Spleen (tissue), 7 donors: ENCODE results near the gene MUC12.
"Not testable (repeated sequence)": the region's sequence is repeated elsewhere in the genome, so short reads cannot be mapped to it uniquely, and the experiment has no call there.

Experiments
- POLR2AphosphoS5 ChIP-seq, 3 donors: sonication (generic); formaldehyde crosslinking; IDR thresholded peaks; one replicate each; pipeline ENCODE4 v1.5.1; 2017; ENCODE audit warnings: antibody characterized with exemption in 3 of 3
- TF ChIP-seq, protein P1 (sequence below), 11 experiments: fragments of 200-600 bp in 7 of 11; fragments of 450-650 bp in 4 of 11; sonication (generic) in 4 of 11; IDR thresholded peaks in 8 of 11; conservative IDR thresholded peaks in 3 of 11; 1 replicate in 7 of 11; 2 replicates in 4 of 11; pipeline versions ENCODE4 v1.4.0 to v1.8.0; 2016 to 2021; ENCODE audit warnings: antibody characterized with exemption in 11 of 11, inconsistent platforms in 4 of 11, mild to moderate bottlenecking in 1 of 11
- donor health status: DM: no; HTN: no; CAD: no; lungs with moderate emphysema.
- donor health status: DM: no; HTN: no; CAD: no.
- donor health status: DM: no; HTN: no; CAD: no.

GRCh38 chr7:100936167-100936566 is 33.2 kb upstream of the MUC12 start:
- TF ChIP-seq, protein P1, sequence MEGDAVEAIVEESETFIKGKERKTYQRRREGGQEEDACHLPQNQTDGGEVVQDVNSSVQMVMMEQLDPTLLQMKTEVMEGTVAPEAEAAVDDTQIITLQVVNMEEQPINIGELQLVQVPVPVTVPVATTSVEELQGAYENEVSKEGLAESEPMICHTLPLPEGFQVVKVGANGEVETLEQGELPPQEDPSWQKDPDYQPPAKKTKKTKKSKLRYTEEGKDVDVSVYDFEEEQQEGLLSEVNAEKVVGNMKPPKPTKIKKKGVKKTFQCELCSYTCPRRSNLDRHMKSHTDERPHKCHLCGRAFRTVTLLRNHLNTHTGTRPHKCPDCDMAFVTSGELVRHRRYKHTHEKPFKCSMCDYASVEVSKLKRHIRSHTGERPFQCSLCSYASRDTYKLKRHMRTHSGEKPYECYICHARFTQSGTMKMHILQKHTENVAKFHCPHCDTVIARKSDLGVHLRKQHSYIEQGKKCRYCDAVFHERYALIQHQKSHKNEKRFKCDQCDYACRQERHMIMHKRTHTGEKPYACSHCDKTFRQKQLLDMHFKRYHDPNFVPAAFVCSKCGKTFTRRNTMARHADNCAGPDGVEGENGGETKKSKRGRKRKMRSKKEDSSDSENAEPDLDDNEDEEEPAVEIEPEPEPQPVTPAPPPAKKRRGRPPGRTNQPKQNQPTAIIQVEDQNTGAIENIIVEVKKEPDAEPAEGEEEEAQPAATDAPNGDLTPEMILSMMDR (IDR thresholded peaks at IDR 0.05 in 8 of 11, conservative IDR thresholded peaks at IDR 0.05 in 3 of 11): not testable (repeated sequence)
- TF ChIP-seq POLR2AphosphoS5 (IDR thresholded peaks at IDR 0.05): not testable (repeated sequence)
